HG02981 (cell line): ENCODE measurements around the gene CFB.
"Not testable (repeated sequence)": the region's sequence is repeated elsewhere in the genome, so short reads cannot be mapped to it uniquely, and the experiment has no call there.

Source experiments
- ATAC-seq: cut with Tn5 transposase; IDR thresholded peaks from one replicate; pipeline ENCODE4 v1.9.1; 2021; ENCODE audit warnings: mild to moderate bottlenecking, moderate library complexity; ENCODE audit not compliant: unreplicated experiment

The CFB gene

GRCh38 chr6:31970604-31971271, 24.8 kb downstream of the CFB start:
- no peak for ATAC-seq

DNA sequence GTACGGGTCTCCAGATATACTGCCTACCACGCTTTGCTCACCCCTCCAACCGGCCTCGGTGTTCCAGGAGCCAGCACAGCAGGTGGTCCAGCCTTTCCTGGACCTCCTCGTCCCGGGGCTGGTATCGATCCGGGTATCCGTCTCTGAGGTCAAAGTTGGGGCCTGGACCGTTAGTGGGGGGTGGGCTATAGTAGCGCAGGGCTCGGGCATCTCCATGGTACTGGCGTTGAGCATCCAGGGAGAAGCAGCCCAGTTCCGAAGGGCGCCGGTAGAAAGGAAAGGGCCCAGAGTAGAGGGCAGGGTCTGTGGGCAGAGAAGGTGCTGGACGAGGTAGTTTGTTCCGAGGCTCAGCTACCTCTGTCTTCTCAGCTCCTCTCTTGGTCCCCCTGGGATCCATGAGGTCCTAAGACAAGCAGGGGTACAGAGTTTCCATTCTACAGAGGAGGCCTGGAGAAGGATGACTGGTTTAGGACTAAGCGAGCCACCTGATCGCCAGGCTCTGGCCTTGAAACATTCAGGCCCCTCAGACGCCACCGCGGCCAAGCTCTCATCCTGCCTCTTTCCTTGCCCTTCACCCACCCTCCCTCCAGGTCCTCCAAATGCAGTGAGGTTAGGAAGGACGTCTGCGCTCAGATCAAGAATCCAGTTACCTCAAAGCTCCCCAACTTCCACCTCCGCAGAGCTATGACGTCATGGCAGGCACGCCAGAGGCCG, 25.5 kb downstream of the CFB start:
- no peak for ATAC-seq

GRCh38 chr6:31971993-31972708, 26.3 kb downstream of the CFB start, which contains the start of gene DXO:
DXO (minus strand) TSS chr6:31972138; CDS start chr6:31971675, 463 bp downstream.
- peak; percentile 94 for ATAC-seq

- no peak for ATAC-seq
Observed at GRCh38 chr6:31972709-31973350, 26.9 kb downstream of the CFB start.

- ATAC-seq = not testable (repeated sequence)
Observed at GRCh38 chr6:31976065-31976464, 30.2 kb downstream of the CFB start.

GRCh38 chr6:31977816-31978431, 32.0 kb downstream of the CFB start:
- ATAC-seq = no peak

DNA sequence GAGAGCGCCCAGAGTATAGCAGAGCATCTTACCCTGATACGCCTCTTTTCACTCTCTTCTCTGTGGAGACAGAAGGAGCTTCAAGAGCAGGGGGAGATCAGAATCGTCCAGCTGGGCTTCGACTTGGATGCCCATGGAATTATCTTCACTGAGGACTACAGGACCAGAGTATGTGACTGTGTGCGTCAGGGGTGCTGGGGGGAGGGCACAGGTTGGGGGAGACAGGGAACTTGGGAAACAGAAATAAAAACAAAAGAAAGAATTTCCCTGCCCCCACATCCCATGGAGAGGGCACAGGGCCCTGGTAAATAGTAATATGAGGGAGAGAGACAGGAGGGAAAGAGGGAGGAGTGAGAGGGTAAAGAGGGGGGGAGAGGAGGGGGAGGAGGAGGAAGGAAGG, 32.9 kb downstream of the CFB start:
- no peak for ATAC-seq

DNA sequence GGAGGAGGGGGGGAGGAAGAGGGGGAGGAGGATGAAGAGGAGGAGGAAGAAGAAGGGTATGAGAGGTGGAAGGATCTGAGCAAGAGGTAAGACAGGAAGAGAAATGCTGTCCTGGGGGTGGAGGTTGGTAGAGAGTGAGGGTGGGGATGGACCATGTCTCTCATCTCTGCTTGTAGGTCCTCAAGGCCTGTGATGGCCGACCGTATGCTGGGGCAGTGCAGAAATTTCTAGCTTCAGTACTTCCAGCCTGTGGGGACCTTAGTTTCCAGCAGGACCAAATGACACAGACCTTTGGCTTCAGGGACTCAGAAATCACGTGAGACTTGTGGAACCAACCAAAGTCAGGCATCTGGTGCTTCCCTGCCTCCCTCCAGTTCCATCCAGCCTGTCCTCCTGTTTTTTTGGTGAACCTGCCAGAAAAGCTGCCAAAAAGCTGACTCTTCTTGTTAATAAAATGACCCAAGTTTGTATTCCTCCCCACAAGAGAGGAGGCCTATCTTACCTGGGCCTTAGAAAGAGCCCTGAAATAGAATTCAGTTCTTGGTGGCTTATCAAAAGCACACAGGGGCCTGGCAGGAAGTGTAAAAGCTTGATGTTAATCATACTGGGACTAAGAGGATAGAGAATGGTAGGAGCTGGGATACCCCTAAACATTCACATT, 33.5 kb downstream of the CFB start:
- no peak for ATAC-seq

DNA sequence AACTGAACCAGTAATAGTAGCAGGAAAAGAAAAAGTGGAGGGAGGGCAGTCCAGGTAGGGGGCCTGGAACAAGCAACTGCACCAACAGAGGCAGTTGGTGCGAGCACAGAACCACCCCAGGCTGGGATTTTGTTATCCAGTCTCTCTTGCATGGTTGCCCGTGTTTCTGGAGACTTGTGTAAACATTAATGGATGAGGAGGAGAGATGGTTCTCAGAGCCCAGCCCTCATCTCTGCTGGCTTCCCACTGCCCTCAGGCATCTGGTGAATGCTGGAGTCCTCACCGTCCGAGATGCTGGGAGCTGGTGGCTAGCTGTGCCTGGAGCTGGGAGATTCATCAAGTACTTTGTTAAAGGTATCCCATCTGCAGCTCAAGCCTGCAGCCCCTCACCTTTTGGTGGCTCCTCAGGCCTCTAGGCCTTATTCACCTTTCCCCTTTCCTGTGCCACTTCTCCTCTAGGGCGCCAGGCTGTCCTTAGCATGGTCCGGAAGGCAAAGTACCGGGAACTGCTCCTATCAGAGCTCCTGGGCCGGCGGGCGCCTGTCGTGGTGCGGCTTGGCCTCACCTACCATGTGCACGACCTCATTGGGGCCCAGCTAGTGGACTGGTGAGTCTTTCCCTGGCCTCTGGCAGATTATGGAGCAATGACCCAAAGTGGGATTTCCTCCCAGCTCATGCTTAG, 34.4 kb downstream of the CFB start:
- ATAC-seq = not testable (repeated sequence)

- not testable (repeated sequence) for ATAC-seq
Observed at GRCh38 chr6:31980998-31981397, 35.1 kb downstream of the CFB start.

DNA sequence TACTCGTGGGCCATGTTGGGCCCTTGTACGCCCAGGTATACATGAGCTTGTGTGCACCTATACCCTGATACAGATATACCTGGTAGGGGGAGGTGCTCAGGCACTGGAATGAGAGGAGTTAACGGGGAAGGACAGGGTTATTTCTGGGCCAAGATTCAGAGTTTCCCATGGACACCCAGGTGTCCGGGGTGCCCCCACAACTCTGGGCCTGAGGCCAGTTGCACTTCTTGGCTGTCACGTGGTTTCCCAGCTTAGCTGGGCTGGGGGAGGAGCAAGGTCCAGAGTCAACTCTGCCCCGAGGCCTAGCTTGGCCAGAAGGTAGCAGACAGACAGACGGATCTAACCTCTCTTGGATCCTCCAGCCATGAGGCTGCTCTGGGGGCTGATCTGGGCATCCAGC, 35.8 kb downstream of the CFB start, which contains the start of gene C4A:
C4A (plus strand) TSS at position 314 of the 400 bp plus-strand sequence; CDS start at position 365, 51 bp downstream.
- not testable (repeated sequence) for ATAC-seq

GRCh38 chr6:31989363-31989762, 43.5 kb downstream of the CFB start:
- not testable (repeated sequence) for ATAC-seq

- ATAC-seq = not testable (repeated sequence)
Observed at GRCh38 chr6:31994421-31994820, 48.5 kb downstream of the CFB start.

- not testable (repeated sequence) for ATAC-seq
Observed at GRCh38 chr6:31996385-31996784, 50.5 kb downstream of the CFB start.
